K562 (cell line): Measurements from ENCODE around the gene PATJ. TPM values are rescaled to one million over a fixed set of nuclear protein-coding genes. Genes with fewer than 3 reads are reported as not detected.
"Not testable (repeated sequence)": the region's sequence is repeated elsewhere in the genome, so short reads cannot be mapped to it uniquely, and the experiment has no call there.

Source experiments
- ATAC-seq: fragments of 200-7000 bp; cut with Tn5 transposase; 3 replicates; pipeline ENCODE4 v1.9.1; 2020; ENCODE audit warnings: moderate library complexity
- BruUV-seq: library from RNA; stranded (reverse); fragments of 400-500 nt; replicated peaks from 2 replicates; lab custom pipeline; 2021; lab: Mats Ljungman, UMichigan
- CTCF ChIA-PET: fragments of 300-600 bp; formaldehyde crosslinking; extraction: SDS; loops from one replicate; lab custom pipeline; 2021; ENCODE audit warnings: low intra/inter-chr PET ratio; lab: Yijun Ruan, JAX
- POLR2A ChIA-PET: fragments of 300-600, 350-650 bp; sonication (Branson Sonifier 250); formaldehyde crosslinking; extraction: SDS; loops from one replicate; lab custom pipeline; 2021; ENCODE audit warnings: antibody characterized with exemption, inconsistent platforms; lab: Yijun Ruan, JAX
- DNase-seq, 4 experiments: peaks; one replicate each; pipeline versions ENCODE4 v3.0.0 to v3.0.0-alpha.2; 2011 to 2018; ENCODE audit warnings: low spot score in 3 of 4, mixed read lengths in 3 of 4; ENCODE audit errors: extremely low read depth in 1 of 4
- FAIRE-seq: peaks from 2 replicates; lab custom pipeline; 2011; peaks lifted over from hg19 to GRCh38; lab: Jason Lieb, UNC
- H2AFZ ChIP-seq: 2 replicates; pipeline ENCODE4 v1.6.0; 2011; ENCODE audit warnings: low read depth, low read length, control low read depth, inconsistent platforms
- H3K27ac ChIP-seq: fragments of 200-600 bp; 3 replicates; pipeline ENCODE4 v1.8.0; 2011; ENCODE audit warnings: low read depth, mild to moderate bottlenecking, control low read depth, inconsistent platforms, low read length, moderate library complexity, mixed read lengths; ENCODE audit errors: extremely low read depth
- H3K27me3 ChIP-seq, 2 experiments: fragments of 300-600 bp in 1 of 2; 2 replicates in 1 of 2; 3 replicates in 1 of 2; pipeline versions ENCODE4 v1.6.0 to v1.8.0; 2011; ENCODE audit warnings: inconsistent platforms in 2 of 2, low read length in 2 of 2, mild to moderate bottlenecking in 1 of 2, mixed read lengths in 1 of 2, moderate library complexity in 1 of 2; ENCODE audit not compliant: control insufficient read depth in 2 of 2, insufficient read depth in 2 of 2
- H3K36me3 ChIP-seq: fragments of 300-600 bp; 3 replicates; pipeline ENCODE4 v1.8.0; 2011; ENCODE audit warnings: mild to moderate bottlenecking, low read length, inconsistent platforms; ENCODE audit not compliant: control insufficient read depth, insufficient read depth
- H3K4me1 ChIP-seq, 2 experiments: fragments of 200-600 bp in 1 of 2; replicated peaks in 1 of 2; 2 replicates in 1 of 2; 3 replicates in 1 of 2; pipeline versions ENCODE4 v1.5.1 to v1.8.0; 2011; ENCODE audit warnings: inconsistent platforms in 2 of 2, low read length in 2 of 2, mild to moderate bottlenecking in 1 of 2, mixed read lengths in 1 of 2, moderate library complexity in 1 of 2; ENCODE audit not compliant: control insufficient read depth in 2 of 2, insufficient read depth in 2 of 2
- H3K4me2 ChIP-seq: 2 replicates; pipeline ENCODE4 v1.6.1; 2011; ENCODE audit warnings: low read length, control low read depth, inconsistent platforms, mixed read lengths; ENCODE audit not compliant: insufficient read depth
- H3K4me3 ChIP-seq: fragments of 200-600 bp; sonication (generic), shearing (Covaris generic); 2 replicates; pipeline ENCODE4 v1.5.1; 2016; ENCODE audit warnings: control low read depth, inconsistent platforms
- H3K79me2 ChIP-seq: fragments of 200-600 bp; 3 replicates; pipeline ENCODE4 v1.8.0; 2011; ENCODE audit warnings: low read length, inconsistent platforms; ENCODE audit not compliant: control insufficient read depth, insufficient read depth
- H3K9ac ChIP-seq, 2 experiments: 2 replicates each; pipeline versions ENCODE4 v1.6.0 to v1.6.1; 2011; ENCODE audit warnings: low read depth in 2 of 2, low read length in 2 of 2, control low read depth in 1 of 2, inconsistent platforms in 1 of 2, mild to moderate bottlenecking in 1 of 2, mixed read lengths in 1 of 2; ENCODE audit not compliant: insufficient read depth in 1 of 2
- H3K9me1 ChIP-seq: one replicate; pipeline ENCODE4 v1.6.0; 2011; ENCODE audit warnings: inconsistent platforms, mild to moderate bottlenecking, low read length, moderate library complexity; ENCODE audit not compliant: control insufficient read depth, insufficient read depth
- H3K9me3 ChIP-seq: replicated peaks from 2 replicates; pipeline ENCODE4 v1.5.1; 2011; ENCODE audit warnings: low read depth, low read length, inconsistent platforms; ENCODE audit not compliant: control insufficient read depth, insufficient read depth
- H4K20me1 ChIP-seq: replicated peaks from 2 replicates; pipeline ENCODE4 v1.6.1; 2011; ENCODE audit warnings: low read length, inconsistent platforms, mixed read lengths; ENCODE audit not compliant: control insufficient read depth, insufficient read depth
- ATF7 ChIP-seq: fragments of 450-650 bp; IDR thresholded peaks from 2 replicates; pipeline ENCODE4 v1.7.1; 2014; ENCODE audit warnings: mild to moderate bottlenecking, moderate library complexity
- CBFA2T3 ChIP-seq: fragments of 450-650 bp; IDR thresholded peaks from 2 replicates; pipeline ENCODE4 v1.6.1; 2017
- HEY1 ChIP-seq: fragments of 250-450 bp; sonication (Bioruptor Pico); IDR thresholded peaks from 2 replicates; pipeline ENCODE4 v1.5.0; 2020; ENCODE audit warnings: mild to moderate bottlenecking, moderate library complexity, borderline replicate concordance
- KHSRP ChIP-seq: fragments of 450-650 bp; IDR thresholded peaks from 2 replicates; pipeline ENCODE4 v1.6.1; 2017
- POLR2AphosphoS2 ChIP-seq: IDR thresholded peaks from 2 replicates; pipeline ENCODE4 v1.6.1; 2012; ENCODE audit warnings: low read length, improper control_type of control experiment
- POLR2H ChIP-seq: IDR thresholded peaks from 2 replicates; pipeline ENCODE4 v1.6.1; 2016; ENCODE audit warnings: missing genetic modification characterization, low read depth, mild to moderate bottlenecking, control low read depth, missing compliant biosample characterization, moderate library complexity
- SAP30 ChIP-seq: fragments of 200-600 bp; sonication (generic); IDR thresholded peaks from 2 replicates; pipeline ENCODE4 v1.6.1; 2012; ENCODE audit warnings: borderline replicate concordance, low read depth, mild to moderate bottlenecking, moderate library complexity, low read length, control low read depth, inconsistent platforms; ENCODE audit not compliant: insufficient read depth, poor library complexity, severe bottlenecking
- SMARCA4 ChIP-seq: fragments of 450-650 bp; IDR thresholded peaks from 2 replicates; pipeline ENCODE4 v1.6.1; 2016
- SRSF1 ChIP-seq: fragments of 200-400 bp; formaldehyde crosslinking; IDR thresholded peaks from 2 replicates; pipeline ENCODE4 v1.6.1; 2017; ENCODE audit warnings: mild to moderate bottlenecking, low read depth, low read length, moderate library complexity
- XRCC4 ChIP-seq: IDR thresholded peaks from one replicate; pipeline ENCODE4 v1.6.1; 2011; ENCODE audit not compliant: insufficient read depth, insufficient read length; ENCODE audit errors: extremely low read depth
- ZNF146 ChIP-seq: IDR thresholded peaks from one replicate; pipeline ENCODE4 v1.6.1; 2018; ENCODE audit warnings: missing compliant biosample characterization; ENCODE audit not compliant: unreplicated experiment
- ZNF165 ChIP-seq: fragments of 250-450 bp; sonication (Bioruptor Pico); IDR thresholded peaks from 2 replicates; pipeline ENCODE4 v1.4.0; 2020; ENCODE audit warnings: borderline replicate concordance
- ZNF232 ChIP-seq: sonication (generic); formaldehyde crosslinking; IDR thresholded peaks from 2 replicates; pipeline ENCODE4 v1.8.0; 2022; ENCODE audit warnings: mild to moderate bottlenecking, missing genetic modification reagents
- ZZZ3 ChIP-seq: fragments of 450-650 bp; IDR thresholded peaks from 2 replicates; pipeline ENCODE4 v1.6.1; 2016; ENCODE audit warnings: antibody characterized with exemption, mild to moderate bottlenecking, moderate library complexity
- WGBS: fragments of 100-300 bp; shearing (Covaris generic); methylation state at CpG from one replicate; pipeline ENCODE4 v1.1.6; 2016; ENCODE audit warnings: low coverage, mixed read lengths; ENCODE audit not compliant: insufficient coverage; ENCODE audit errors: missing lambda C conversion rate; 5-methylcytosine and 5-hydroxymethylcytosine counted together
- in situ Hi-C: fragments of 300-500 bp; cut with MboI; formaldehyde crosslinking; loops from 4 replicates; pipeline ENCODE4 v1.15.0; 2018; ENCODE audit warnings: inconsistent platforms, mixed read lengths
- intact Hi-C: fragments of 100-400 bp; cut with micrococcal nuclease; formaldehyde crosslinking; loops from 2 replicates; pipeline ENCODE4 v1.14.2; 2022
- polyA plus RNA-seq, 8 experiments: library from polyadenylated mRNA; depleted of rRNA in 4 of 8; stranded (reverse) in 5 of 8; unstranded in 3 of 8; fragments of >200 nt; fragmentation: Nextera tagmentation in 2 of 8; fragmentation: Illumina TruSeq in 1 of 8; extraction: Ambion mirVana in 2 of 8; extraction: Trizol in 1 of 8; gene quantifications; 2 replicates each; pipeline versions ENCODE4 v1.2.1 to v1.2.3, GENCODE V29; 2011 to 2014; ENCODE audit warnings: inconsistent platforms in 1 of 8, missing spikeins in 1 of 8
- total RNA-seq, 7 experiments: library from RNA; depleted of rRNA in 6 of 7; stranded (reverse); fragments of >200 nt in 6 of 7; fragmentation: Illumina TruSeq in 2 of 7; extraction: Trizol in 2 of 7; gene quantifications; 2 replicates each; pipeline versions ENCODE4 v1.2.1 to v1.2.3, GENCODE V29; 2011 to 2021; ENCODE audit warnings: low replicate concordance in 1 of 7
- TF ChIP-seq, protein P1 (sequence below): fragments of 450-650 bp; IDR thresholded peaks from 2 replicates; pipeline ENCODE4 v1.6.1; 2016
- TF ChIP-seq, protein P2 (sequence below): sonication (generic); formaldehyde crosslinking; IDR thresholded peaks from 2 replicates; pipeline ENCODE4 v1.8.1; 2023; ENCODE audit warnings: mild to moderate bottlenecking, missing genetic modification reagents

Gene PATJ
- total and polyA plus RNA-seq, 9 of the 15 experiments (the other 6 are each of a cell fraction or from before 2014, with no cell fraction given) = 0.22 TPM; not detected in 8

DNA sequence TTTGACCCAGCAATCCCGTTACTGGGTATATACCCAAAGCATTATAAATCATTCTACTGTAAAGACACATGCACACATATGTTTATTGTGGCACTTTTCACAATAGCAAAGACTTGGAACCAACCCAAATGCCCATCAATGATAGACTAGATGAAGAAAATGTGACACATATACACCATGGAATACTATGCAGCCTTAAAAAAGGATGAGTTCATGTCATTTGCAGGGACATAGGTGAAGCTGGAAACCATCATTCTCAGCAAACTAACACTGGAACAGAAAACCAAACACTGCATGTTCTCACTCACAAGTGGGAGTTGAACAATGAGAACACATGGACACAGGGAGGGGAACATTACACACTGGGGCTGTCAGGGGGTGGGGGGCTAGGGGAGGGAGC, 11.6 kb upstream of the PATJ start:
- H3K9me3 ChIP-seq, BruUV-seq, H3K27me3 ChIP-seq, CTCF ChIA-PET, ATAC-seq, H3K4me2 ChIP-seq, H3K36me3 ChIP-seq, H2AFZ ChIP-seq, in situ Hi-C loops, H3K4me1 ChIP-seq: not testable (repeated sequence)
- 0% methylated on average over 1 of the region's 1 CpG for WGBS
- intact Hi-C loops = loop anchor here (10.0 kb wide), 1 partner anchor 56 kb away; no protein-coding TSS in a partner anchor
- peak; percentile 74 for TF ChIP-seq ZNF146 (CRISPR knock-in tag)
- TF ChIP-seq, all 486 proteins: peak for 1; not testable (repeated sequence) for 485
- H3K9me1 ChIP-seq, DNase-seq, H4K20me1 ChIP-seq, H3K9ac ChIP-seq, H3K4me3 ChIP-seq, FAIRE-seq, H3K27ac ChIP-seq, POLR2A ChIA-PET, H3K79me2 ChIP-seq: not testable (repeated sequence)

DNA sequence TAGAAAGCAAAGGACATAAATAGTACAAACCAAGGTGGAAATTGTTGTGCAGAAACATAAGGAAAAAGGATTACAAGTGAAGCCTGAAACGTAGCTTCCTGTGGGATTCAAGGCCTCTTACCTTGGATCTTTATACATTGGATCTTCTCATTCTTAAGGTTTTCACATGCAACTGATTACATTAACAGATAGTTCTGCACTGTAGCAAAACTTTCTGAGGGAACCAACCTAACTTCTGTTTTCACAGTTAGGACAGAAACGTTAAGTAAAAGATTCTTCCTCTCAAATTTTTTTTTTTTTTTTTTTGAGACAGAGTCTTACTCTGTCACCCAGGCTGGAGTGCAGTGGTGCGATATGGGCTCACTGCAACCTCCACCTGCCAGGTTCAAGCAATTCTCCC, 9.6 kb upstream of the PATJ start:
- no peak for FAIRE-seq
- whole genome bisulfite sequencing = 20% methylated on average over 3 of the region's 3 CpGs
- CTCF ChIA-PET = no interaction called here

More for the DNA sequence above, 9.6 kb upstream of the PATJ start:
- in situ Hi-C loops = no loop called here
- no peaks in the 10 kb centered on the region; a peak in 1 of 5 replicates for H3K4me1 ChIP-seq
- H3K36me3 ChIP-seq = no peaks in the 10 kb centered on the region
- no peak for TF ChIP-seq ZNF232 (CRISPR knock-in tag)
- no peak for TF ChIP-seq SRSF1
- TF ChIP-seq SAP30 = no peak
- TF ChIP-seq POLR2AphosphoS2 = no peak
- no peak for TF ChIP-seq XRCC4
- TF ChIP-seq SMARCA4 = no peak
- TF ChIP-seq, protein P1, sequence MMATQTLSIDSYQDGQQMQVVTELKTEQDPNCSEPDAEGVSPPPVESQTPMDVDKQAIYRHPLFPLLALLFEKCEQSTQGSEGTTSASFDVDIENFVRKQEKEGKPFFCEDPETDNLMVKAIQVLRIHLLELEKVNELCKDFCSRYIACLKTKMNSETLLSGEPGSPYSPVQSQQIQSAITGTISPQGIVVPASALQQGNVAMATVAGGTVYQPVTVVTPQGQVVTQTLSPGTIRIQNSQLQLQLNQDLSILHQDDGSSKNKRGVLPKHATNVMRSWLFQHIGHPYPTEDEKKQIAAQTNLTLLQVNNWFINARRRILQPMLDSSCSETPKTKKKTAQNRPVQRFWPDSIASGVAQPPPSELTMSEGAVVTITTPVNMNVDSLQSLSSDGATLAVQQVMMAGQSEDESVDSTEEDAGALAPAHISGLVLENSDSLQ = no peak
- no peak for TF ChIP-seq ATF7
- TF ChIP-seq ZNF165 (CRISPR knock-in tag) = no peak
- no peak for TF ChIP-seq CBFA2T3
- no peak for TF ChIP-seq HEY1 (CRISPR knock-in tag)
- no peak for TF ChIP-seq KHSRP
- TF ChIP-seq, protein P2, sequence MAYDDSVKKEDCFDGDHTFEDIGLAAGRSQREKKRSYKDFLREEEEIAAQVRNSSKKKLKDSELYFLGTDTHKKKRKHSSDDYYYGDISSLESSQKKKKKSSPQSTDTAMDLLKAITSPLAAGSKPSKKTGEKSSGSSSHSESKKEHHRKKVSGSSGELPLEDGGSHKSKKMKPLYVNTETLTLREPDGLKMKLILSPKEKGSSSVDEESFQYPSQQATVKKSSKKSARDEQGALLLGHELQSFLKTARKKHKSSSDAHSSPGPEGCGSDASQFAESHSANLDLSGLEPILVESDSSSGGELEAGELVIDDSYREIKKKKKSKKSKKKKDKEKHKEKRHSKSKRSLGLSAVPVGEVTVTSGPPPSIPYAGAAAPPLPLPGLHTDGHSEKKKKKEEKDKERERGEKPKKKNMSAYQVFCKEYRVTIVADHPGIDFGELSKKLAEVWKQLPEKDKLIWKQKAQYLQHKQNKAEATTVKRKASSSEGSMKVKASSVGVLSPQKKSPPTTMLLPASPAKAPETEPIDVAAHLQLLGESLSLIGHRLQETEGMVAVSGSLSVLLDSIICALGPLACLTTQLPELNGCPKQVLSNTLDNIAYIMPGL (CRISPR knock-in tag) = no peak
- TF ChIP-seq ZZZ3 = no peak
- TF ChIP-seq POLR2H (tag) = no peak
- no peaks in the 10 kb centered on the region for H3K27me3 ChIP-seq
- no peak overlapping the region for H2AFZ ChIP-seq
- no peak overlapping the region for H3K4me2 ChIP-seq
- DNase-seq (no peak), ATAC-seq (no peak)
- no TSS peak for BruUV-seq
- POLR2A ChIA-PET = no interaction called here
- H3K27ac ChIP-seq = no peak overlapping the region
- no peaks in the 10 kb centered on the region for H3K9me3 ChIP-seq
- no peak overlapping the region for H3K9ac ChIP-seq
- H3K9me1 ChIP-seq = no peaks in the 10 kb centered on the region
- no peaks in the 10 kb centered on the region for H3K79me2 ChIP-seq
- no peaks in the 10 kb centered on the region for H4K20me1 ChIP-seq
- H3K4me3 ChIP-seq = no peak overlapping the region
- intact Hi-C loops = loop anchor here (10.0 kb wide), 1 partner anchor 58 kb away; no protein-coding TSS in a partner anchor
